ENCODE measurements around the gene JADE2. TPM values are rescaled to one million over a fixed set of nuclear protein-coding genes. Genes with fewer than 3 reads are reported as not detected.
"Not testable (repeated sequence)": the region's sequence is repeated elsewhere in the genome, so short reads cannot be mapped to it uniquely, and the experiment has no call there.

The JADE2 gene
- total and polyA plus RNA-seq, 2 experiments from 2014 or later: 16.2 to 40.8 TPM

GRCh38 chr5:134493461-134494055 lies 31.9 kb upstream of the JADE2 start:
- H3K9me3 Mint-ChIP-seq: no peaks in the 10 kb centered on the region
- ATAC-seq (no peak), DNase-seq (ENCODE audit: low spot score) (no peak)
- Histone ChIP-seq H3K27ac (ENCODE audit: low read depth) (no peak overlapping the region), H2AFZ (no peak overlapping the region), H3K36me3 (ENCODE audit: insufficient read depth) (no peaks in the 10 kb centered on the region), H3K4me3 (no peak overlapping the region), H3K4me2 (no peak overlapping the region), H4K20me1 (replicated peaks; ENCODE audit: insufficient read depth) (no peaks in the 10 kb centered on the region), H3F3A (replicated peaks; ENCODE audit: low read depth) (no peaks in the 10 kb centered on the region), H3K79me2 (replicated peaks; ENCODE audit: insufficient read depth) (no peaks in the 10 kb centered on the region), H3K4me1 (ENCODE audit: insufficient read depth) (no peaks in the 10 kb centered on the region), H3K9me2 (ENCODE audit: insufficient read depth) (no peaks in the 10 kb centered on the region), H3K27me3 (ENCODE audit: insufficient read depth) (no peaks in the 10 kb centered on the region)
- no peaks in the 10 kb centered on the region for H3K27me3 Mint-ChIP-seq (ENCODE audit: insufficient read depth, low read depth, poor library complexity)
- H3K36me3 Mint-ChIP-seq (ENCODE audit: low read depth): no peaks in the 10 kb centered on the region
- H3K27ac Mint-ChIP-seq: no peak overlapping the region
- H3K4me3 Mint-ChIP-seq: no peak overlapping the region
- TF ChIP-seq EZH2 (IDR thresholded peaks at IDR 0.05; ENCODE audit: low read depth, unreplicated experiment) (no peak), ETS1 (IDR thresholded peaks at IDR 0.05) (no peak), NANOG (IDR thresholded peaks at IDR 0.05; ENCODE audit: borderline replicate concordance) (no peak), REST (IDR thresholded peaks at IDR 0.05; ENCODE audit: unreplicated experiment) (no peak), EZH2phosphoT487 (IDR thresholded peaks at IDR 0.05; ENCODE audit: unreplicated experiment) (no peak), JUNB (IDR thresholded peaks at IDR 0.05; ENCODE audit: unreplicated experiment) (no peak), POLR2AphosphoS5 (IDR thresholded peaks at IDR 0.05; ENCODE audit: low read depth) (no peak)
- no peaks in the 10 kb centered on the region for H3K4me1 Mint-ChIP-seq

- H3K9me3 Mint-ChIP-seq: no peaks in the 10 kb centered on the region
- Histone ChIP-seq H3K9me2 (ENCODE audit: insufficient read depth) (no peaks in the 10 kb centered on the region), H3K36me3 (ENCODE audit: insufficient read depth) (no peaks in the 10 kb centered on the region), H2AFZ (no peak overlapping the region), H3K4me3 (no peak overlapping the region), H3K27ac (ENCODE audit: low read depth) (no peak overlapping the region), H3K79me2 (replicated peaks; ENCODE audit: insufficient read depth) (no peaks in the 10 kb centered on the region), H3F3A (replicated peaks; ENCODE audit: low read depth) (no peaks in the 10 kb centered on the region), H3K27me3 (ENCODE audit: insufficient read depth) (no peaks in the 10 kb centered on the region), H4K20me1 (replicated peaks; ENCODE audit: insufficient read depth) (no peaks in the 10 kb centered on the region), H3K4me1 (ENCODE audit: insufficient read depth) (no peaks in the 10 kb centered on the region), H3K4me2 (no peak overlapping the region)
- no peak overlapping the region for H3K4me3 Mint-ChIP-seq
- no peaks in the 10 kb centered on the region for H3K27me3 Mint-ChIP-seq (ENCODE audit: insufficient read depth, low read depth, poor library complexity)
- TF ChIP-seq STAT1 (IDR thresholded peaks at IDR 0.05; ENCODE audit: unreplicated experiment): no peak
- no peak for TF ChIP-seq ZNF114 (CRISPR knock-in tag; IDR thresholded peaks at IDR 0.05)
- TF ChIP-seq CTCF (conservative IDR thresholded peaks at IDR 0.05; ENCODE audit: low read depth in 2 of 2): no peak
- no peak for DNase-seq (ENCODE audit: low spot score)
- no peaks in the 10 kb centered on the region for H3K4me1 Mint-ChIP-seq
- ATAC-seq: no peak
- no peaks in the 10 kb centered on the region for H3K36me3 Mint-ChIP-seq (ENCODE audit: low read depth)
- no peak overlapping the region for H3K27ac Mint-ChIP-seq
Measured at GRCh38 chr5:134494780-134495179, 30.7 kb upstream of the JADE2 start.

GRCh38 chr5:134499905-134500304 lies 25.6 kb upstream of the JADE2 start:
- H3K4me3 Mint-ChIP-seq; H3K4me2 ChIP-seq; H2AFZ ChIP-seq; H3K4me3 ChIP-seq; H3K27me3 Mint-ChIP-seq (ENCODE audit: insufficient read depth, low read depth, poor library complexity); H3K27me3 ChIP-seq (ENCODE audit: insufficient read depth); H4K20me1 ChIP-seq (replicated peaks; ENCODE audit: insufficient read depth); H3K79me2 ChIP-seq (replicated peaks; ENCODE audit: insufficient read depth); H3K27ac Mint-ChIP-seq; H3K9me2 ChIP-seq (ENCODE audit: insufficient read depth); H3F3A ChIP-seq (replicated peaks; ENCODE audit: low read depth); H3K9me3 Mint-ChIP-seq; H3K27ac ChIP-seq (ENCODE audit: low read depth); DNase-seq (ENCODE audit: low spot score); H3K36me3 ChIP-seq (ENCODE audit: insufficient read depth); ATAC-seq; H3K36me3 Mint-ChIP-seq (ENCODE audit: low read depth): not testable (repeated sequence)
- peaks cover 13% of the 10 kb centered on the region for H3K4me1 ChIP-seq (ENCODE audit: insufficient read depth)
- H3K4me1 Mint-ChIP-seq: peaks cover 12% of the 10 kb centered on the region

All from GM23338 (cell line).